GM12864 (cell line): ENCODE results near the gene CHST5.

Experiments used
- DNase-seq: peaks from one replicate; pipeline ENCODE4 v3.0.0-alpha.2; 2011; ENCODE audit warnings: low read depth
- H3K4me3 ChIP-seq: 2 replicates; pipeline ENCODE4 v1.5.1; 2011; ENCODE audit warnings: mild to moderate bottlenecking, low read depth, low read length, control low read depth
- TF ChIP-seq, protein P1 (sequence below): IDR thresholded peaks from 2 replicates; pipeline ENCODE4 v1.5.1; 2011; ENCODE audit warnings: low read depth, mild to moderate bottlenecking, moderate library complexity, low read length, control low read depth, inconsistent platforms; ENCODE audit errors: missing control alignments

CHST5 gene

GRCh38 chr16:75535901-75536300 is at the start of gene CHST5:
CHST5 (minus strand) TSS chr16:75536108; CDS start chr16:75530384, 5,724 bp downstream.
- no peak for DNase-seq
- TF ChIP-seq, protein P1, sequence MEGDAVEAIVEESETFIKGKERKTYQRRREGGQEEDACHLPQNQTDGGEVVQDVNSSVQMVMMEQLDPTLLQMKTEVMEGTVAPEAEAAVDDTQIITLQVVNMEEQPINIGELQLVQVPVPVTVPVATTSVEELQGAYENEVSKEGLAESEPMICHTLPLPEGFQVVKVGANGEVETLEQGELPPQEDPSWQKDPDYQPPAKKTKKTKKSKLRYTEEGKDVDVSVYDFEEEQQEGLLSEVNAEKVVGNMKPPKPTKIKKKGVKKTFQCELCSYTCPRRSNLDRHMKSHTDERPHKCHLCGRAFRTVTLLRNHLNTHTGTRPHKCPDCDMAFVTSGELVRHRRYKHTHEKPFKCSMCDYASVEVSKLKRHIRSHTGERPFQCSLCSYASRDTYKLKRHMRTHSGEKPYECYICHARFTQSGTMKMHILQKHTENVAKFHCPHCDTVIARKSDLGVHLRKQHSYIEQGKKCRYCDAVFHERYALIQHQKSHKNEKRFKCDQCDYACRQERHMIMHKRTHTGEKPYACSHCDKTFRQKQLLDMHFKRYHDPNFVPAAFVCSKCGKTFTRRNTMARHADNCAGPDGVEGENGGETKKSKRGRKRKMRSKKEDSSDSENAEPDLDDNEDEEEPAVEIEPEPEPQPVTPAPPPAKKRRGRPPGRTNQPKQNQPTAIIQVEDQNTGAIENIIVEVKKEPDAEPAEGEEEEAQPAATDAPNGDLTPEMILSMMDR: no peak
- H3K4me3 ChIP-seq: no peak within 1 kb of the TSS

DNA sequence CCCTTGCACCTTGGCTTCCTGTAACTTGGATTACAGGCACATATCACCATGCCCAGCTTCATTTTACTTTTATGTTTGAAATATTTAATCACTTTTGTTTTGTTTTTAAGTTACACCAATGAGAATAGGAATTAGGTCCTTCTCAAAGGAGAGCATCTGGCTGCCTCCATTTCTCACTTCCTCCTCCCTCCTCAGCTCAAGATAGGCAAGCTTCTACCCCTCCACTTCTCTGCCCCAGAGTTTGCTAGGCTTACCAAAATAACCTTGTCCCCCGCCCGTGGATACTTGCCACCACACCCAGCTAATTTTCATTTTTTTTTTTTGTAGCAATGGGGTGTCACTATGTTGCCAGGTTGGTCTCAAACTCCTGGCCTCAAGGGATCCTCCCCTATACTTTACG is 48.2 kb upstream of the CHST5 start:
- peak; percentile 46 for DNase-seq
- TF ChIP-seq, protein P1: no peak
- H3K4me3 ChIP-seq: no peak overlapping the region

GRCh38 chr16:75579281-75579834 is 43.5 kb upstream of the CHST5 start:
- no peak overlapping the region for H3K4me3 ChIP-seq
- TF ChIP-seq, protein P1: no peak
- DNase-seq: peak; percentile 40

GRCh38 chr16:75578725-75579124 is 42.8 kb upstream of the CHST5 start:
- no peak for DNase-seq
- TF ChIP-seq, protein P1: no peak
- no peak overlapping the region for H3K4me3 ChIP-seq

DNA sequence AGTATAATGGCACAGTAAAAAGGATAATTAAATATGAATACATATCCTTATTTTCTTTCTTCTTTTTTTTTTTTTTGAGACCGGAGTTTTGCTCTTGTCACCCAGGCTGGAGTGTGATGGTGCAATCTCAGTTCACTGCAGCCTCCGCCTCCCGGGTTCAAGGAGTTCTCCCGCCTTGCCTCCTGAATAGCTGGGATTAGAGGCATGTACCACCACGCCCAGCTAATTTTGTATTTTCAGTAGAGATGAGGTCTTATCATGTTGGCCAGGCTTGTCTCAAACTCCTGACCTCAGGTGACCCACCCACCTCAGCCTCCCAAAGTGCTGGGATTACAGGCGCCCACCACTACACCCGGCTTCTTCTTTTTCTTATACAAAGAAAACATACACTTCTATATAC is 42.3 kb upstream of the CHST5 start:
- no peak for DNase-seq
- no peak overlapping the region for H3K4me3 ChIP-seq
- TF ChIP-seq, protein P1: no peak

GRCh38 chr16:75576384-75576811 is 40.5 kb upstream of the CHST5 start:
- peak; percentile 34 for DNase-seq
- TF ChIP-seq, protein P1: no peak
- no peak overlapping the region for H3K4me3 ChIP-seq

GRCh38 chr16:75575958-75576357 is 40.0 kb upstream of the CHST5 start:
- TF ChIP-seq, protein P1: no peak
- no peak for DNase-seq
- H3K4me3 ChIP-seq: no peak overlapping the region
